ENCODE data around the gene FLACC1.

FLACC1 gene

DNA sequence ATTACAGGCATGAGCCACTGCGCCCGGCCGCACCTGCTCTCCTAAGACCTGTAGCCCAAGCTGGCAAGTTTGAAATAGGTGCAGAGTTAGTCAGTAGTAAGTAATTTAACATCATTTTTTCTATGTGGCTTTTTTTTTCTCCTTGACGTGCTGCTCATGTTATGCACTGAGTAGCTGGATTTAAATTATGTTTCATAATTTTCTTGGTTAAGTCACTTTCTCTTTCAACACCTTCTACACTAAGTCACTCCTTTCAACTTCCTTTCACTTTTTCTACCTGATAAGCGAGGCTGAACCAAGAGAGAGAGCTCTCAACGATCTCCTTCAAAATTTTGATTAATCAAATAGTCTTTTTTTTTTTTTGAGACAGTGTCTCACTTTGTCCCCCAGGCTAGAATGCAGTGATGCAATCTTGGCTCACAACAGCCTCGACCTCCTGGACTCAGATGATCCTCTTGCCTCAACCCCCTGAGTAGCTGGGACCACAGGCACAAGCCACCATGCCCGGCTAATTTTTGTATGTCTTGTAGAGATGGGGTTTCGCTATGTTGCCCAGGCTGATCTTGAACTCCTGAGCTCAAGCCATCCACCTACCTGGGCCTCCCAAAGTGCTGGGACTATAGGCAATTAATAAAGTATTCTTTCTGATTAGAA, 83.7 kb downstream of the FLACC1 start:
- no peak for DNase-seq

DNA sequence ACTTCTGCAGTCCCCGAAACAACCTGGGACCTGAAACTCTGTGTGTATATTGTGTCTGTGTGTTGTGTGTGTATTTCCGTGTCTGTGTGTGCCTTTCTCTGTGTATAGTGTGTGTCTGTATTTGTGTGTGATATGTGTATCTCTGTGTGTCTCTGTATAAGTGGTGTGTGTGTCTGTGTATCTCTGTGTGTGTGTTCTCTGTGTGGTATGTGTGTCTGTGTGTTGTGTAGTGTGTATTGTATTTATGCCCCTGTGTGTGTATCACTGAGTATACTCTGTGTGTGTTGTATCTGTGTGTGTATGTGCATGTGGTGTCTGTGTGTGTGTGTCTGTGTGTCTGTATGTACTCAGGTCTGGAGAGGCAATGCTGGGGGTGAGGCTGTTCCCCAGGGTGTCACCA, 85.2 kb downstream of the FLACC1 start:
- no peak for DNase-seq

DNA sequence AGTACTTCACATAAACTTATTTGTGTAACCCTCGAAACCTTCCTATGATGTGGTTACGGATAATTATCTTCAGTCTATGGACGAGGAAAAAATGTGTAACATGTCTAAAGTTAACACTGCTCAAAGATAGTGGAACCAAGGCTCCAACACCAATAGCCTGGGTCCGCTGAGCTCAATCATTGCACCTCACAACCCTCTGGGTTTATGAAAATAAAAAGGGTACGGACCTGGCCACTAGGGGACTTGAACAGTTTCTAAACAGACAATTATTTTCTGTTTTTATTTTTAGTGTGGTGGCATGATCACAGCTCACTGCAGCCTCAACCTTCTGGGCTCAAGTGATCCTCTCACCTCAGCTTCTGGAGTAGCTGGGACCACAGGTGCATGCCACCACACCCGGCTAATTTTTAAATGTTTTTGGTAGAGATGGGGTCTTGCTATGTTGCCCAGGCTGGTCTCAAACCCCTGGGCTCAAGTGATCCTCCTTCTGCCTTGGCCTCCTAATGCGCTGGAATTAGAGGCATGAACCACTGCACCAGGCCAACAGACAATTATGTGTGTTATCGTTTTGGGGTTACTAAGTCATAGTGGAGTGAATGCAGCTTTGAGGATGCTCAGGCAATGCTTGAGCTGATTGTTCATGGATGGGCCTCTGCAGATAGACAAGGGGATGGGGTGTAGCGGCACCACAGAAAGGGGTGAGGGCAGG, 86.7 kb downstream of the FLACC1 start:
- DNase-seq = no peak

GRCh38 chr2:201269764-201270163, 87.4 kb downstream of the FLACC1 start:
- DNase-seq = no peak

- no peak for DNase-seq
Measured at GRCh38 chr2:201267278-201268030, 89.7 kb downstream of the FLACC1 start.

GRCh38 chr2:201266629-201267028, 90.5 kb downstream of the FLACC1 start:
- no peak for DNase-seq

DNA sequence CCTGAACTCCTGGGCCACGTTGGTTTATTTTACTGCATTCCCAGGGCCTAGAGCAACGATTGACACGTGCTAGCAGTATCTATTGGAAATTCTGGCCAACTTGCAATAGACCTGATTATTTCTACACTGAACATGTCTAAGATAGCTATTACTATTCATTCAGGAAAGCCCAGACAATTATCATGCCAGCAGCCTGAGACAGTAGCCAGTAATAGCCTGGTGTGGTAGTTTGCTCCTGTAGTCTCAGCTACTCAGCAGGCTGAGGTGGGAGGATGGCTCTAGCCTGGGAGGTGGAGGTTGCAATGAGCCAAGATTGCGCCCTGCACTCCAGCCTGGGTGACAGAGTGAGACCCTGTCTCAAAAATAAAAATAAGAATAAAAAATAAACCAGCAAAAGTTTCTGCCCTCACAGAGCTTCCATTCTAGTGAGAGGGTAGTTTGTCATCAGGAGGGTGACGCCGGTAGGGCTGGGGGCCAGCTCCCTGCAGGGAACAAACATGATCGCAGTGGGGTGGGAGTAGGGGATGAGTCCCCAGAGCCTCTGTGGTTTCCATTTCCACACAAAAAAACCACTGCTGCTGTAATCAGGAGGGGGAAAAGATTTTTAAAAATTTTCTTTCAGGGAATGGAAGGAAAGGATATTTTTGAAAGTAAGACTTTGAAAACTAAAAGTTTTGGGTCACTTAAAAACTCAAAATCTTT, 92.5 kb downstream of the FLACC1 start:
- no peak for DNase-seq

DNA sequence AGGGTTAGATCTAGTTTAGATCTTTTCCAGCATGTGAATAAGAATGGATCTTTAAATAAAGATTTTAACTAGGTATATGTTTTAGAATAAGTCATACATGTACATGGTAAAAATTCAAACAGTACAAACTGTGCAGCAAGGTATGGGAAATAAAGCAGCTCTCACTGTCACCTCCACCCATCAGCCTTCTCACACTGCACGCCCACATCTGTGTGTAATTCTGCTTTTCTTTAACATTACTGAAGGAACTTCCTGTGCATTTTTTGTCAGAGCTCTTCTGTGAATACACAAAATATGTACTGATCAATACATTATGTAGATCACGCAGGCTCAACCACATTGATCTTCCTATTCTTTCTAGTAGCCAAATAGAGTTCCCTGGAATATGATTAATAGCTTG, 93.4 kb downstream of the FLACC1 start:
- DNase-seq = no peak

DNA sequence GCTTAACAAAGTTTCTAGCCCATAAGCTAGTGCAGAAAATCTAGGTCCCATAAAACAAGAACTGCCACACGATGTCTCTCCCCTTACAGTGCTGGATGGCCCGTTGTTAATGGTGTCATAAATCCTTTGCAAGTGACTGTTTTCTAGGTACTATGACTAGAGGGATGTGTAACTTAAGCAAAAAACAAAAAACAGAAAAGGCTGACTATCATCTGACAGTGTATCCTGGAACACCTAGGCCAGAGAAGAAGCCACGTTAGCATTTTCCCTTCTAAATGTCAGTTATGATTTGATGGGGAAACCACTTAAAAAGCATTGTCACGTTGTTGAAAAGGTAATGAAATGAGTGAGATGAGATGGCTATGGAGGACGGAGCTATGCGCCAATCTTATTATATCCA, 94.4 kb downstream of the FLACC1 start:
- peak in 1 of 2 donors; percentile 19 for DNase-seq

DNA sequence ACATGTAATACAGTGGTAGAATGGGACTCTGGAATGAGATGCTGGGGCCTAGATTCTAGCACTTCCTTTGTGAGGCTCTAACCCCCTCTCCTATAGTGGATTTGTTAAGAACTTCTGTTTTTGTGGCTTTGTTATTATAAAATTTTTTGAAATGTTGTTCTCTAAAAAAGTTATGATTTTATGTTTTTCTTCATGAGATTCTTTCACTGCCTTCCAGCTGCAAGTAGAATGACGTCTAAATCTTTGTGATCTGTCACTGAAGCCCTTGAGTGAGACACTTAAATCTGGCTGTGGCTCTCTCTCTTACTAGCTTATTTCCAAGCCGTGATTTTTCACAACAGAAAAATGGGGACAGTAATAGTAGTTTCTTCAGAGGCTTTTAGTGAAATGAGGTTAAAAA, 95.2 kb downstream of the FLACC1 start:
- no peak for DNase-seq

DNA sequence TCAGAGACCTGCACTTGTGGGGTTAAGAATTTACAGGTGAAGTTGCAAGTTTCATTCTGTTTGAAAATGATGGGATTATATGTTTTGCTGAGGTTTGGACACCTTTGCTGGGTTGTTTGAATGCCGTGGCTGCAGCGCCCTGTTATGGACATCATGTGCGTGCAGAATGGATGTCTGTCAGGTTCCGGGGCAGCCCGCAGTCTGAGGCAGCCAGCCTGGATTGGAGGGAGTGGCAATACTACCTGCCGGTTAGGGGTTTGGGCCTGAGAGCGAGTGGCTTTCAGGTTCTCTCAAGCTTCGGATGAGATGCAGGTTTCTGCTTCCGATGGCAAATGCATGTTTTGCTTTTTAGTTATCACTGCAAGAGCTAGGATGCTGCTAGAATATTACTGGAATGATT, 95.7 kb downstream of the FLACC1 start:
- DNase-seq = peak; percentile 57 to 58

- peak; percentile 48 to 58 for DNase-seq
Measured at GRCh38 chr2:201260302-201260800, 96.8 kb downstream of the FLACC1 start, which contains the start of gene CASP8. Gene CASP8, plus strand, starts transcription at chr2:201260536. Its CDS starts 5,951 bp downstream, at chr2:201266487.

DNA sequence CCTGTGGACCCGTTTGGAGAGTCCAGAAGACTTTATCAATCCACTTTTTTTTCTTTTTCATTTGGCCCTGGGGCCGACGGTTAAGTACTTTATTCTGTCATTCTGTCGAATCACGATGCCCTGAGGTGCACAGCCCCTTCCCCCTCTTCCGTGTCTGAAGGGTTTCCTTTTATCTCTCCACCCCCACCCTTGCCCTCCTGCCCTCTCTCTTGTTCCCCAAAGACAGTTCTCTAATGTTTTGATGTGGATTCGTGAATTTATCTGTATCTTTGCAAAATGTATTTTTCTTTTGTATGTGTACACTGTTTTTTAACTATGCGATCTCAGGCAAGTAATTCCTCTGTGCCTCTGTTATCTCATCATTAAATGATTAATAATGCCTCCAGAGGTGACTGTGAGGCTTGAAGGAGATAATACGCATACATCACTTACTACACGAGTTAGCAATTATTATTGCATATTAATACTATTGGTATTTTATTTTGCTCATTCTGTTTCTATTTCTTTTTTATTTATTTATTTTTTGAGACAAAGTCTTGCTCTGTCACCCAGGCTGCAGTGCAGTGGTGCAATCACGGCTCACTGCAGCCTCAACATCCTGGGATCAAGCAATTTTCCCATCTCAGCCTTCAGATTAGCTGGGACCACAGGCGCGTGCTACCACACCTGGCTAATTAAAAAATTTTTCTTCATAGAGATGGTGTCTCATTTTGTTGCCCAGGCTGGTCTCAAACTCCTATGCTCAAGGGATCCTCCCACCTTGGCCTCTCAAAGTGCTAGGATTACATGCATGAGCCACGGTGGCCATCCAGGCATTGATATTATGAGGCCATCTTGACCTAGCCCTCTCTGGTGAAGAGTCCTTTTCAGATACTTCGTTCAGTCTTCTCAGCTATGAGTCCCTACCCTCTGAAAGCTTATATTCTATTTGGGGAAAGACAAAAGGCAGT, 98.2 kb downstream of the FLACC1 start:
- DNase-seq = no peak

- DNase-seq = peak; percentile 86 to 89
Measured at GRCh38 chr2:201257956-201258665, 99.0 kb downstream of the FLACC1 start.

DNA sequence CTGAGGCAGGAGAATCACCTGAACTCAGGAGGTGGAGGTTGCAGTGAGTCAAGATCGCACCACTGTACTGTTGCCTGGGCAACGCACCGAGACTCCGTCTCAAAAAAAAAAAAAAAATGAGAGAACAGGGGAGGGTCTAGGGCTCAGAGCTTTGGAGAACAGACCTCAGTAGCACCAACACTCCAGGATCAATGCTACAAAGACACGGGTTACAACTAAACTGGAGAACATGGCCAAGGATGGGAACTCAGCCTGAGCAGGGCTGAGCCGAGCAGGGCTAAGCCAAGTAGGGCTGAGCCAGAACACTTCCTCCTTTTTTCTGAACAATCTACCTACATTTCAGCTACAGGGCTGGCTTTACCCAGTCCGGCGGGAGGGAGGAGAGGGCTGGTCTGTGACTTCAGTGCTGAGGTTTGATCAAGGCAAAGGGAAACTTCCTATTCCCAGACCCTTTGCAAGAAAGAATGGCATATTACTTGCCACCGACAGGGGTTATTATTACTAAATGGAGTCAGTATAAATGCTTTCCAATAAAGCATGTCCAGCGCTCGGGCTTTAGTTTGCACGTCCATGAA, 99.7 kb downstream of the FLACC1 start:
- DNase-seq = peak; percentile 32 to 41

DNA sequence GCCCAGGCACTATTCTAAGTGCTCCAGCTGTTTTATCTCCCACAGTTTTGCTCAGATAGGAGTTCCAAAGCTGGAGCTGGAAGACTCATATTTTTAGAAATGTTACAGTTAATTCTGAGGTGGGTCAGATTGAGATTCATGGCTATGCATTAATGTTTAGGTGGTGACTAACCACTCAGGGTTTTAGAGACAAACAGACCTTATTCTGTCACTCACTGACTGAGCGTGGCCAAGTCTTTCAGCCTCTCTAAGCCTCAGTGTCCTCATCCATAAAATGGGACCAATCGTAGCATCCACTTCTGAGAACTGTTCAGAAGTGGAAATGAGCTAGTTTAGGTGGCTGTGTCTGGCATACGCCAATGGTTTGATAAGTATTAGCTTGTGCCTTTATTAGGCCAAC, 101.1 kb downstream of the FLACC1 start:
- DNase-seq = no peak

- no peak for DNase-seq
Measured at GRCh38 chr2:201255408-201256033, 101.6 kb downstream of the FLACC1 start.

DNA sequence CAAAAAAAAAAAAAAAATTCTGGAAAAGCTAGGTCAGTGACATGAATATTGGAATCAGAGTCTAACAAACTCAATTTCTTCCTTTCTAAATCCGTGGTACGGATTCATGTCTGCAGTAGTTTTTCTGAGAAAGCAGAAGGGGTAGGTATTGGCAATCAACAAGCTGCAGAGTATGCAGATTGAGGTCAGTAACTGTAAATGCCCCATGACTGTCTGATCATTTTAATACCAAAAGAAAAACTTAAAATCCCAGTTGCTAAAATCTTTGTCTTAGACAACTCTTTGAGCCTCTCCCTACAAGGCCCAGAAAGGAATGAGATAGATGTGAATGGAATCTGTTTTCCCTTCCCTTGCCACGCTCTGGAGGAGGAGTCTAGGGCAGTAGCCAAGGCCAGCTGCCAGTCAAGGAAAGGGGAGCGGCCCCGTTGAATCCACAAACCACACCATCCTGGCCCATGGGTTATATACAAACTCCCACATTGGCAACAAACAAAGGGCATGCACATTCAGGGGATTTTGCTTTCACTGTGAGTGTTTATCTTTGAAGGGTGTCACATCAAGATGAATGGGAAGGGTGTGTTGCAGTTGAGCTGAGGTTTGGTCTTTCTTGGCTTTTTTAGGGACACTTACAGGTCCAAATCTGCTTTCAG, 102.9 kb downstream of the FLACC1 start:
- DNase-seq = no peak

DNA sequence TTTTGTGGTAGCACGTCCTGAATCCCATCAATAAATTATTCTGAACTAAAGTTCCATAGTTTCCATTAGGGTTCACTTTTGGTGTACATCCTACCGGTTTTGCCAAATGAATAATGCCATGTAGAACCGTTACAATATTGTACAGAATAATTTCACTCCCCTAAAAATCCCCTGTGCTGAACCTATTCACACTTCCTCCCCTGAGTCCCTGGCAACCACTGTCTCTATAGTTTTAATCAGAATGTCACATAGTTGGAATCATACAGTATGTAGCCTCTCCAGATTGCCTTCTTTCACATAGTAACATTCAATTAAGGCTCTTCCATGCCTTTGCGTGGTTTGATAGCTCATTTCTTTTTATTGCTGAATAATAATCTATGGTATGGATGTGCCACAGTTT, 106.4 kb downstream of the FLACC1 start:
- DNase-seq = no peak

DNA sequence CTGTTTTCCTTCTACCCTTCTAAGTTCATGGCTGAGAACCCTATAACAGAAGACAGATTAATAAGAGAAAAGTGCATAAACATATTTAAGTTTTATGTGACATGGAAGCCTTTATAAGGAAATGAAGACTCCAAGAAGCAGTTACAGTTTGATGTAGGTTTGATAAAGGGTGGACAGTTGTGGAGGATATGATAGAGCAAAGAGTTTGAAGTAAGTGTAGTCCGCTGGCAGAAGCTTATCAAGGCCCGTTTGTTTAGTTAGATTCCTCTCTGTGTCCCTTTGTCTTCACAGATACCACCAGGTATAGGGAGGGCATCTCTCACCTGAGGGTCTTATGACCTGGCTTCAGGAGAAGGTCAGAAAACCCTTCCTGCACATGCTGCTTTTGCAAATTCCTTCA, 107.3 kb downstream of the FLACC1 start:
- DNase-seq = no peak
